IMR-90 (cell line): ENCODE data around the gene CLBA1. TPM values are rescaled to one million over a fixed set of nuclear protein-coding genes. Genes with fewer than 3 reads are reported as not detected.
A peak's percentile ranks its signal among the peaks of the same experiment; 100 is the strongest.

Experiments used
- ATAC-seq: fragments of 200-7000 bp; cut with Tn5 transposase; 2 replicates; pipeline ENCODE4 v1.9.1; 2020; ENCODE audit warnings: low read depth, mild to moderate bottlenecking, moderate library complexity
- BruUV-seq: library from RNA; stranded (reverse); fragments of 400-500 nt; replicated peaks from 2 replicates; lab custom pipeline; 2021; lab: Mats Ljungman, UMichigan
- CTCF ChIA-PET: fragments of 300-600 bp; formaldehyde crosslinking; extraction: SDS; loops from one replicate; lab custom pipeline; 2021; ENCODE audit warnings: antibody characterized with exemption; lab: Yijun Ruan, JAX
- POLR2A ChIA-PET: fragments of 300-600 bp; sonication (Branson Sonifier 250); formaldehyde crosslinking; loops from one replicate; lab custom pipeline; 2022; ENCODE audit warnings: antibody characterized with exemption; ENCODE audit not compliant: unreplicated experiment; lab: Charles Lee
- DNase-seq: peaks from one replicate; pipeline ENCODE4 v3.0.0; 2013
- H2AFZ ChIP-seq: replicated peaks from 2 replicates; pipeline ENCODE3; 2013; ENCODE audit warnings: low read length, mild to moderate bottlenecking; ENCODE audit not compliant: poor library complexity
- H2AK5ac ChIP-seq: 2 replicates; pipeline ENCODE4 v1.6.1; 2013; ENCODE audit warnings: low read depth, low read length, inconsistent platforms
- H2AK9ac ChIP-seq: replicated peaks from 2 replicates; pipeline ENCODE3; 2013; ENCODE audit warnings: mild to moderate bottlenecking, low read depth, low read length, moderate library complexity; ENCODE audit not compliant: poor library complexity
- H2BK120ac ChIP-seq: 2 replicates; pipeline ENCODE4 v1.6.1; 2013; ENCODE audit warnings: low read depth, low read length, inconsistent platforms
- H2BK15ac ChIP-seq: 3 replicates; pipeline ENCODE4 v1.6.1; 2013; ENCODE audit warnings: low read depth, low read length, inconsistent platforms
- H2BK20ac ChIP-seq: 2 replicates; pipeline ENCODE4 v1.6.1; 2013; ENCODE audit warnings: low read depth, mild to moderate bottlenecking, inconsistent platforms, low read length, moderate library complexity
- H2BK5ac ChIP-seq: 2 replicates; pipeline ENCODE4 v1.6.1; 2013; ENCODE audit warnings: mild to moderate bottlenecking, low read depth, low read length, inconsistent platforms; ENCODE audit not compliant: poor library complexity, severe bottlenecking
- H3K14ac ChIP-seq: replicated peaks from 2 replicates; pipeline ENCODE4 v1.6.1; 2013; ENCODE audit warnings: low read depth, low read length, inconsistent platforms
- H3K18ac ChIP-seq: 2 replicates; pipeline ENCODE4 v1.6.1; 2013; ENCODE audit warnings: low read depth, low read length, control low read depth
- H3K23ac ChIP-seq: 2 replicates; pipeline ENCODE4 v1.6.1; 2013; ENCODE audit warnings: low read depth, low read length, inconsistent platforms
- H3K27ac ChIP-seq: 2 replicates; pipeline ENCODE4 v1.5.1; 2013; ENCODE audit warnings: mild to moderate bottlenecking, control low read depth, low read length; ENCODE audit not compliant: insufficient read depth
- H3K27me3 ChIP-seq: 2 replicates; pipeline ENCODE4 v1.6.1; 2013; ENCODE audit warnings: low read length; ENCODE audit not compliant: control insufficient read depth, insufficient read depth
- H3K36me3 ChIP-seq: 2 replicates; pipeline ENCODE4 v1.6.1; 2013; ENCODE audit warnings: low read length, mixed read lengths; ENCODE audit not compliant: control insufficient read depth, insufficient read depth
- H3K4ac ChIP-seq: 2 replicates; pipeline ENCODE4 v1.6.1; 2013; ENCODE audit warnings: low read depth, low read length, inconsistent platforms
- H3K4me1 ChIP-seq: 2 replicates; pipeline ENCODE4 v1.6.1; 2013; ENCODE audit warnings: low read length, mixed read lengths; ENCODE audit not compliant: control insufficient read depth, insufficient read depth
- H3K4me2 ChIP-seq: 2 replicates; pipeline ENCODE4 v1.6.1; 2013; ENCODE audit warnings: low read depth, mild to moderate bottlenecking, control low read depth, low read length, moderate library complexity
- H3K4me3 ChIP-seq: 2 replicates; pipeline ENCODE4 v1.5.1; 2013; ENCODE audit warnings: low read depth, mild to moderate bottlenecking, control low read depth, low read length, moderate library complexity; ENCODE audit not compliant: insufficient read depth
- H3K56ac ChIP-seq: 2 replicates; pipeline ENCODE4 v1.6.1; 2013; ENCODE audit warnings: low read length, inconsistent platforms; ENCODE audit not compliant: insufficient read depth; ENCODE audit errors: extremely low read depth
- H3K79me1 ChIP-seq, 2 experiments: 2 replicates each; pipeline ENCODE4 v1.6.1; 2013; ENCODE audit warnings: low read length in 2 of 2, inconsistent platforms in 1 of 2, low read depth in 1 of 2
- H3K9ac ChIP-seq: 2 replicates; pipeline ENCODE4 v1.6.1; 2013; ENCODE audit warnings: low read depth, low read length, control low read depth
- H3K9me1 ChIP-seq: 2 replicates; pipeline ENCODE4 v1.6.1; 2013; ENCODE audit warnings: low read length, inconsistent platforms; ENCODE audit not compliant: insufficient read depth
- H3K9me3 ChIP-seq: 2 replicates; pipeline ENCODE4 v1.6.1; 2013; ENCODE audit warnings: low read length; ENCODE audit not compliant: control insufficient read depth, insufficient read depth
- H4K20me1 ChIP-seq: 2 replicates; pipeline ENCODE4 v1.6.1; 2013; ENCODE audit warnings: low read length, inconsistent platforms; ENCODE audit not compliant: insufficient read depth
- H4K5ac ChIP-seq: 2 replicates; pipeline ENCODE4 v1.6.1; 2013; ENCODE audit warnings: mild to moderate bottlenecking, low read depth, low read length, control low read depth
- H4K8ac ChIP-seq, 2 experiments: 2 replicates each; pipeline ENCODE4 v1.6.1; 2013; ENCODE audit warnings: low read depth in 2 of 2, low read length in 2 of 2, control low read depth in 1 of 2, inconsistent platforms in 1 of 2
- H4K91ac ChIP-seq: 2 replicates; pipeline ENCODE4 v1.6.1; 2013; ENCODE audit warnings: low read depth, low read length, inconsistent platforms; ENCODE audit not compliant: insufficient read depth
- CEBPB ChIP-seq: IDR thresholded peaks from 2 replicates; pipeline ENCODE4 v1.6.1; 2012; ENCODE audit warnings: low read depth, low read length, improper control_type of control experiment
- CHD1 ChIP-seq: IDR thresholded peaks from 2 replicates; pipeline ENCODE4 v1.6.1; 2012; ENCODE audit warnings: low read depth, low read length, improper control_type of control experiment
- ELK1 ChIP-seq: fragments of 150-350 bp; IDR thresholded peaks from 2 replicates; pipeline ENCODE4 v1.6.1; 2016; ENCODE audit warnings: low read depth, mild to moderate bottlenecking, low read length, moderate library complexity, borderline replicate concordance
- POLR2A ChIP-seq: IDR thresholded peaks from 2 replicates; pipeline ENCODE4 v1.6.1; 2012; ENCODE audit warnings: mild to moderate bottlenecking, low read depth, low read length
- RCOR1 ChIP-seq: IDR thresholded peaks from 2 replicates; pipeline ENCODE4 v1.6.1; 2012; ENCODE audit warnings: mild to moderate bottlenecking, low read length, improper control_type of control experiment; ENCODE audit not compliant: insufficient replicate concordance
- RFX5 ChIP-seq: IDR thresholded peaks from 2 replicates; pipeline ENCODE4 v1.8.0; 2012; ENCODE audit warnings: low read depth, mild to moderate bottlenecking, low read length, moderate library complexity
- USF2 ChIP-seq: fragments of 150-350 bp; IDR thresholded peaks from 2 replicates; pipeline ENCODE4 v1.6.1; 2017; ENCODE audit warnings: mild to moderate bottlenecking, antibody characterized with exemption, low read length, low read depth
- WGBS, 2 experiments: methylation state at CpG; one replicate each; pipeline versions ENCODE4 v1.1.5 to v1.1.7; 2013; ENCODE audit warnings: missing lambda C conversion rate in 2 of 2; ENCODE audit not compliant: insufficient read length in 1 of 2; ENCODE audit errors: extremely low coverage in 2 of 2; 5-methylcytosine and 5-hydroxymethylcytosine counted together
- dilution Hi-C: fragments of 300-500 bp; cut with HindIII; formaldehyde crosslinking; loops from one replicate; pipeline ENCODE4 v1.14.3; 2018; ENCODE audit warnings: low sequenced_read_pairs; ENCODE audit not compliant: unreplicated experiment
- in situ Hi-C: fragments of 300-500 bp; cut with MboI; formaldehyde crosslinking; loops from 3 replicates; pipeline ENCODE4 v1.14.3; 2019; ENCODE audit warnings: low sequenced_read_pairs, inconsistent platforms, mixed read lengths
- intact Hi-C: fragments of 100-400 bp; cut with micrococcal nuclease; formaldehyde crosslinking; loops from 2 replicates; pipeline ENCODE4 v1.10.0; 2022
- polyA plus RNA-seq, 3 experiments: library from polyadenylated mRNA; depleted of rRNA; stranded (reverse); fragments of >200 nt; gene quantifications; 2 replicates each; pipeline ENCODE4 v1.2.3, GENCODE V29; 2012; ENCODE audit warnings: low replicate concordance in 1 of 3
- total RNA-seq: library from RNA; depleted of rRNA; stranded (reverse); fragments of >200 nt; gene quantifications from 2 replicates; pipeline ENCODE4 v1.2.3, GENCODE V29; 2012; rRNA removed

Gene CLBA1
- total and polyA plus RNA-seq, 2 of the 4 experiments (the other 2 are of a cell fraction), result 2.7 to 6.2 TPM

- H3K23ac ChIP-seq, result no peak overlapping the region
- no peaks in the 10 kb centered on the region for H4K20me1 ChIP-seq
- TF ChIP-seq ELK1, result no peak
- no peak for TF ChIP-seq RFX5
- no peak for TF ChIP-seq CHD1
- no peak for TF ChIP-seq USF2
- TF ChIP-seq RCOR1, result no peak
- TF ChIP-seq POLR2A, result no peak
- TF ChIP-seq CEBPB, result no peak
- H3K79me1 ChIP-seq, result no peaks in the 10 kb centered on the region
- no peak overlapping the region for H4K8ac ChIP-seq
- no peak overlapping the region for H4K91ac ChIP-seq
- WGBS, 2 experiments, result no CpG with 5 or more reads among the region's 7 CpGs
- H3K4me2 ChIP-seq, result no peak overlapping the region
- H2AK9ac ChIP-seq, result no peak overlapping the region
- peak overlapping the region; percentile 61 for H2AFZ ChIP-seq
- H3K27me3 ChIP-seq, result peaks cover 10% of the 10 kb centered on the region
- intact Hi-C loops, result no loop called here
- no peaks in the 10 kb centered on the region for H3K36me3 ChIP-seq
- ATAC-seq (no peak), DNase-seq (no peak)
- no peaks in the 10 kb centered on the region; the same call in 1 of the 2 replicates for H3K9me3 ChIP-seq
- no peak overlapping the region for H2AK5ac ChIP-seq
- no peak overlapping the region for H3K4me3 ChIP-seq
- H3K9ac ChIP-seq, result no peak overlapping the region
- H3K27ac ChIP-seq, result no peak overlapping the region
- no peak overlapping the region for H3K14ac ChIP-seq
- no peak overlapping the region for H3K4ac ChIP-seq
- no TSS peak for BruUV-seq
- no peaks in the 10 kb centered on the region for H3K4me1 ChIP-seq
- dilution Hi-C loops, result no loop called here
- H3K56ac ChIP-seq, result no peak overlapping the region
- H2BK15ac ChIP-seq, result no peak overlapping the region
- no peak overlapping the region for H3K18ac ChIP-seq
- no peak overlapping the region for H2BK5ac ChIP-seq
- no peak overlapping the region for H2BK120ac ChIP-seq
- no peak overlapping the region for H4K5ac ChIP-seq
- ChIA-PET POLR2A (no interaction called here), CTCF (no interaction called here)
- in situ Hi-C loops, result no loop called here
- no peak overlapping the region for H2BK20ac ChIP-seq
- H3K9me1 ChIP-seq, result no peaks in the 10 kb centered on the region
Observed at GRCh38 chr14:105043641-105044040, 58.1 kb downstream of the CLBA1 start.

Other genes with a start within 250 kb of the CLBA1 start
- 132 and 166 TPM in 2 replicates for gene SIVA1, start 232.6 kb upstream of the CLBA1 start, total RNA-seq
- 184 and 248 TPM in 2 replicates for gene SIVA1, start 232.6 kb upstream of the CLBA1 start, polyA plus RNA-seq (2012; rRNA removed)
- 182 and 193 TPM in 2 replicates for gene AKT1, start 190.0 kb upstream of the CLBA1 start, total RNA-seq
- gene AKT1, start 190.0 kb upstream of the CLBA1 start, polyA plus RNA-seq (2012; rRNA removed), result 221 and 242 TPM in 2 replicates
- 1.1 and 1.3 TPM in 2 replicates for gene ZBTB42, start 184.7 kb upstream of the CLBA1 start, total RNA-seq
- gene ZBTB42, start 184.7 kb upstream of the CLBA1 start, polyA plus RNA-seq (2012; rRNA removed), result 2.3 and 3.6 TPM in 2 replicates
- gene CEP170B, start 120.5 kb upstream of the CLBA1 start, total RNA-seq, result 3.6 and 4.2 TPM in 2 replicates
- gene CEP170B, start 120.5 kb upstream of the CLBA1 start, polyA plus RNA-seq (2012; rRNA removed), result 13.1 and 17.5 TPM in 2 replicates
- not detected in 2 replicates for gene PLD4, start 60.9 kb upstream of the CLBA1 start, total RNA-seq
- gene PLD4, start 60.9 kb upstream of the CLBA1 start, polyA plus RNA-seq (2012; rRNA removed), result 0.05 and 0.07 TPM in 2 replicates
- 6.7 and 7.9 TPM in 2 replicates for gene AHNAK2, start 7.4 kb upstream of the CLBA1 start, total RNA-seq
- gene AHNAK2, start 7.4 kb upstream of the CLBA1 start, polyA plus RNA-seq (2012; rRNA removed), result 2.5 and 2.6 TPM in 2 replicates
- 17.7 and 19.7 TPM in 2 replicates for gene CDCA4, start 35.3 kb downstream of the CLBA1 start, total RNA-seq
- 18.6 and 21.4 TPM in 2 replicates for gene CDCA4, start 35.3 kb downstream of the CLBA1 start, polyA plus RNA-seq (2012; rRNA removed)
- under 0.01 TPM in 2 replicates for gene GPR132, start 79.6 kb downstream of the CLBA1 start, total RNA-seq
- gene GPR132, start 79.6 kb downstream of the CLBA1 start, polyA plus RNA-seq (2012; rRNA removed), result 0.10 and 0.19 TPM in 2 replicates
- gene JAG2, start 183.0 kb downstream of the CLBA1 start, total RNA-seq, result 0.18 and 0.28 TPM in 2 replicates
- gene JAG2, start 183.0 kb downstream of the CLBA1 start, polyA plus RNA-seq (2012; rRNA removed), result 0.20 and 0.58 TPM in 2 replicates
- 5.6 and 6.4 TPM in 2 replicates for gene NUDT14, start 195.5 kb downstream of the CLBA1 start, total RNA-seq
- 9.3 and 11.8 TPM in 2 replicates for gene NUDT14, start 195.5 kb downstream of the CLBA1 start, polyA plus RNA-seq (2012; rRNA removed)